ENCODE data around the gene RB1.

RB1 gene

GRCh38 chr13:48263196-48263595 lies 40.4 kb upstream of the RB1 start:
- DNase-seq (ENCODE audit: low read depth), result no peak
- TF ChIP-seq, protein P1, sequence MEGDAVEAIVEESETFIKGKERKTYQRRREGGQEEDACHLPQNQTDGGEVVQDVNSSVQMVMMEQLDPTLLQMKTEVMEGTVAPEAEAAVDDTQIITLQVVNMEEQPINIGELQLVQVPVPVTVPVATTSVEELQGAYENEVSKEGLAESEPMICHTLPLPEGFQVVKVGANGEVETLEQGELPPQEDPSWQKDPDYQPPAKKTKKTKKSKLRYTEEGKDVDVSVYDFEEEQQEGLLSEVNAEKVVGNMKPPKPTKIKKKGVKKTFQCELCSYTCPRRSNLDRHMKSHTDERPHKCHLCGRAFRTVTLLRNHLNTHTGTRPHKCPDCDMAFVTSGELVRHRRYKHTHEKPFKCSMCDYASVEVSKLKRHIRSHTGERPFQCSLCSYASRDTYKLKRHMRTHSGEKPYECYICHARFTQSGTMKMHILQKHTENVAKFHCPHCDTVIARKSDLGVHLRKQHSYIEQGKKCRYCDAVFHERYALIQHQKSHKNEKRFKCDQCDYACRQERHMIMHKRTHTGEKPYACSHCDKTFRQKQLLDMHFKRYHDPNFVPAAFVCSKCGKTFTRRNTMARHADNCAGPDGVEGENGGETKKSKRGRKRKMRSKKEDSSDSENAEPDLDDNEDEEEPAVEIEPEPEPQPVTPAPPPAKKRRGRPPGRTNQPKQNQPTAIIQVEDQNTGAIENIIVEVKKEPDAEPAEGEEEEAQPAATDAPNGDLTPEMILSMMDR (conservative IDR thresholded peaks at IDR 0.05; ENCODE audit: low read depth, low read length), result no peak

GRCh38 chr13:48264058-48264457 lies 39.5 kb upstream of the RB1 start:
- TF ChIP-seq, protein P1 (conservative IDR thresholded peaks at IDR 0.05; ENCODE audit: low read depth, low read length), result no peak
- DNase-seq (ENCODE audit: low read depth), result no peak

More at GRCh38 chr13:48263196-48263595, 40.4 kb upstream of the RB1 start:
- H3K4me3 ChIP-seq (ENCODE audit: low read depth, low read length), result no peak overlapping the region

DNA sequence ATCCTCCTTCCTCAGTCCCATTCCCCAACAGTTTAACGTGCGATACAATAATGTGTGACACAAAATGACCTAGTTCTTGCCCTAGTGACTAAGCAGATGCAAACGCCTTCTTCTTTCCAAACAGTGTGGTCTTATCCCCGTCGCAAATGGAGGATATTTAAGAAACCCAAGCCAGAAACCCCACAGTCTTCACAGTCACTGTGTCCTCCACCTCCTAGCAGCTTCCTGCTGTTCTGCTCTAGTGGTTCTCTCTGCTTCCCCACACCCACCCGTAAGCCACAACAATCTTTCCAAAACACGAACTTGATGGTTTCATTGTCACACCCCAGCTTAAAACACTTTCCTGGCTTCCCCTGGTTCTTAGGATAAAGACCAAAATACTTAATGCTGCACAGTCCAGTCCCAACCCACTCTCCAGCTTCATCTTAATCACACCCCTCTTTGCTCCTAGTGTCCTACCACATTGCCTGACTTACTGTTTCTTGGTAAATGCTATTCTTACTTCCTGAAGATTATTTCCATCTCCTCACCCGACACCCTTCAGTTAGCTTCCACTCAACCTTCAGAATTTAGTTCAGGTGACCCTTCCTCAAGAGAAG lies 38.2 kb upstream of the RB1 start:
- DNase-seq (ENCODE audit: low read depth), result no peak
- TF ChIP-seq, protein P1 (conservative IDR thresholded peaks at IDR 0.05; ENCODE audit: low read depth, low read length), result no peak
- H3K4me3 ChIP-seq (ENCODE audit: low read depth, low read length), result no peak overlapping the region

More at GRCh38 chr13:48264058-48264457, 39.5 kb upstream of the RB1 start:
- no peak overlapping the region for H3K4me3 ChIP-seq (ENCODE audit: low read depth, low read length)

DNA sequence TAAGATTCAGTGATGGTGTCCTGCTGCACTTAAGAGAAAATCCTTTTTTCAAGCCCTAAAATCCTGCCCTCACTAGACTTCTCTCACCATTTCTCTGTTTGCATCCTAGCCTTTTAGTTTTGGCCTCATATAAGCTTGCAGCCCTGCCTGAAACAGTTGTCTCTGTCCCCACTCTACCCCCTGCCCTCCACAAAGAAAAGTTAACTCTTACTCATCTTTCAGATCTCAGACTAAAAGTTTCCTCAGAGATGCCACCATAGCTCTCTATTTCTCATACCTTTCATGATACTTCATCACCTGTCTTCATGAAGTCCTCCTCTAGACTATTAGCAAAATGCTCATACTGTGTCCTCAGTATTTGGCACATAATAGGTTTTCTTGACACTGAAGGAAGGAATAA lies 37.4 kb upstream of the RB1 start:
- H3K4me3 ChIP-seq (ENCODE audit: low read depth, low read length), result no peak overlapping the region
- no peak for DNase-seq (ENCODE audit: low read depth)
- TF ChIP-seq, protein P1 (conservative IDR thresholded peaks at IDR 0.05; ENCODE audit: low read depth, low read length), result no peak

DNA sequence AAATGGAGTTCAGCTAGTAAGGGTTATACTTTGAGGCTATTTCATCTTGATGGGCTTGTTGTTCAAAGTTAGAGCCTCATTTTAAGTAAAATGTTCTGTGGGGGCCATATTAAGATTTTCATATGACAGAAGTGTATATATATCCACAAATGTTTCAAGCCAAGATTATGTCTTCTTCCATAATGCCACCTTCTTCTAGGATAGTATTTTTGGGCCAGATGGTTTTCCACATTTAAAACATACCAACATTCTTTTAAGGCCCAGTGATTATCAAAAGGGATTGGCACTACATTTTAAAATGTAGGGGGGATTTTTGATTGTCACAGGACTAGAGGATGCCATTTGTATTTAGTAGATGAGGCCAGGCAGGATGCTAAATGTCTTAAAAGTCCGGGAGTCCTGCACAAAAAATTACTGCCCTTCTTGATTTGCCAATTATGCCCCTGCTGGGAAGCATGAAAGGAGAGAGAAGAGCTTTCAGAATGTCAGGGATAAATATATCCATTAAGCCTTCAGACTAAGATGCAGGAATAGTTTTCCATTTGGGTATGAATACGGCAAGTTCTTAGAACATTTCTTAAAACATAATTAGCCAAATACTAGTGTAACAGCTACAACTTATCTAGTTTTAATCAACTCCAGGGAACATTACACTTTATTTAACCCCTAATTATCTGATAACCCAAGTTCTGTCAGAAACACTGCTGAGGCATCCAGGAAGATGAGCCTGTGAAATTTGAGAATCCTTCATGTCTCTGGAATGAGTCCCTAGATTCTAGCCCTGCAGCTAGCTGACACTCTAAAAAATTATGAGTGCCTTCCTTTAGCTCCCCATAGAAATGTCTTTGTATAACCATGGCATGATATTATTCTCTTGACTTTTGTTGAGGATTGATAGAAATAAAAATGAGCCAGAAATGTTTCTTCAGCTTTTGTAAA lies 36.6 kb upstream of the RB1 start:
- DNase-seq (ENCODE audit: low read depth), result no peak
- H3K4me3 ChIP-seq (ENCODE audit: low read depth, low read length), result no peak overlapping the region
- TF ChIP-seq, protein P1 (conservative IDR thresholded peaks at IDR 0.05; ENCODE audit: low read depth, low read length), result no peak

DNA sequence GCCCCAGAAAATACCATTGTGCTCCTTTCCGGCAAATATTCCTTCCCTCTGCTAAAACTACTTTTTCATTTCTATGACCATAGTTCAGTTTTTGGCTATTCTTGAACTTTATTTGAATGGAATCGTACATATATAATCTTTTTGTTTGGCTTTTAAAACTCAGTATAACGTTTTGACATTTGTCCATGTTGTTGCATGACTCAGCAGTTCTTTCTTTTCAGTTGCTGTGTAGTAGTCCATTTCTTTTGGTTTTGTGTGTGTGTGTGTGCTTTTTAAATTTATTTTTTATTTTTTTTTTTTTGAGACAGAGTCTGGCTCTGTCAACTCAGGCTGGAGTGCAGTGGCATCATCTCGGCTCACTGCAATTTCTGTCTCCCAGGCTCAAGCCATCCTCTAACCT lies 35.5 kb upstream of the RB1 start:
- H3K4me3 ChIP-seq (ENCODE audit: low read depth, low read length), result no peak overlapping the region
- TF ChIP-seq, protein P1 (conservative IDR thresholded peaks at IDR 0.05; ENCODE audit: low read depth, low read length), result no peak
- no peak for DNase-seq (ENCODE audit: low read depth)

Measured in choroid plexus epithelial cell (primary cell).